ENCODE data around the gene TWIST2.

DNA sequence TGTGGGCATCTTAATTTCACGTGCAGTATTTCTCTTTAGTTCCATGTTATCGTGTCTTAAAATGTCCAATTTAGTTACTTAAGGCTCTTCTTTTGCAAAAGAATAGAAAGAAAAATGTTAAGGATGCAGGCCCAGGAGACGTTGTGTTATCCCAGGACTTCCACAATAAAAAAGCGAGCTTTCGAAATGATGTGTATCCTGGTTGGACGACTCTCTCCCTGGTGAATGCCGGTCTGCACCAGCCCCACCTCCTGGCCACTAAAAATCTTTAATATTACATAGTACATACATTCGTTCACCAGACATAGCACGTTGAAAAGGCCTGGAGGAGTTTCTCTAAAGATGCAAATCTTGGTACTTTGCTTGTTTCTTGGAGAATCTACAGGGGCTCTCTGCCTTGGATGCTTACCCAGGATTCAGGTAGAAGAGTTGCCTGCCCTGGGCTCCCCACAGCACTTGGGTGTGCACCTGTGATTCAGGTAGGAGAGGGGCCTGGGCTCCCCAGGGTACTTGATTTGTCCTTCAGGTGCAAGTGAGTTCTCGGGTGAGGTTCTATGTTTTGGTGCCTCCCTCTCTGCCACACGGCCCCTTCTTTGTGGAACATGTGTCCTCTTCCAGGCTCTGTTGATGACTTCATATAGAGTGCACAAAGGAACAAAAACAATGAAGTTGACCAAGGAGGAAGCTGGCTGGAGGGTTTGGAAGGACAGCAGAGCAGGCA is 26.6 kb downstream of the TWIST2 start:
- TF ChIP-seq HCFC1 (IDR thresholded peaks at IDR 0.05; ENCODE audit: low read depth, low read length) = no peak
- TF ChIP-seq TAF1 (IDR thresholded peaks at IDR 0.05; ENCODE audit: control insufficient read depth, extremely low read depth, insufficient read depth, low read length, severe bottlenecking) = no peak
- no peak for TF ChIP-seq POLR2AphosphoS5 (IDR thresholded peaks at IDR 0.05; ENCODE audit: control insufficient read depth, insufficient read depth, low read depth, low read length)
- TF ChIP-seq, protein P1, sequence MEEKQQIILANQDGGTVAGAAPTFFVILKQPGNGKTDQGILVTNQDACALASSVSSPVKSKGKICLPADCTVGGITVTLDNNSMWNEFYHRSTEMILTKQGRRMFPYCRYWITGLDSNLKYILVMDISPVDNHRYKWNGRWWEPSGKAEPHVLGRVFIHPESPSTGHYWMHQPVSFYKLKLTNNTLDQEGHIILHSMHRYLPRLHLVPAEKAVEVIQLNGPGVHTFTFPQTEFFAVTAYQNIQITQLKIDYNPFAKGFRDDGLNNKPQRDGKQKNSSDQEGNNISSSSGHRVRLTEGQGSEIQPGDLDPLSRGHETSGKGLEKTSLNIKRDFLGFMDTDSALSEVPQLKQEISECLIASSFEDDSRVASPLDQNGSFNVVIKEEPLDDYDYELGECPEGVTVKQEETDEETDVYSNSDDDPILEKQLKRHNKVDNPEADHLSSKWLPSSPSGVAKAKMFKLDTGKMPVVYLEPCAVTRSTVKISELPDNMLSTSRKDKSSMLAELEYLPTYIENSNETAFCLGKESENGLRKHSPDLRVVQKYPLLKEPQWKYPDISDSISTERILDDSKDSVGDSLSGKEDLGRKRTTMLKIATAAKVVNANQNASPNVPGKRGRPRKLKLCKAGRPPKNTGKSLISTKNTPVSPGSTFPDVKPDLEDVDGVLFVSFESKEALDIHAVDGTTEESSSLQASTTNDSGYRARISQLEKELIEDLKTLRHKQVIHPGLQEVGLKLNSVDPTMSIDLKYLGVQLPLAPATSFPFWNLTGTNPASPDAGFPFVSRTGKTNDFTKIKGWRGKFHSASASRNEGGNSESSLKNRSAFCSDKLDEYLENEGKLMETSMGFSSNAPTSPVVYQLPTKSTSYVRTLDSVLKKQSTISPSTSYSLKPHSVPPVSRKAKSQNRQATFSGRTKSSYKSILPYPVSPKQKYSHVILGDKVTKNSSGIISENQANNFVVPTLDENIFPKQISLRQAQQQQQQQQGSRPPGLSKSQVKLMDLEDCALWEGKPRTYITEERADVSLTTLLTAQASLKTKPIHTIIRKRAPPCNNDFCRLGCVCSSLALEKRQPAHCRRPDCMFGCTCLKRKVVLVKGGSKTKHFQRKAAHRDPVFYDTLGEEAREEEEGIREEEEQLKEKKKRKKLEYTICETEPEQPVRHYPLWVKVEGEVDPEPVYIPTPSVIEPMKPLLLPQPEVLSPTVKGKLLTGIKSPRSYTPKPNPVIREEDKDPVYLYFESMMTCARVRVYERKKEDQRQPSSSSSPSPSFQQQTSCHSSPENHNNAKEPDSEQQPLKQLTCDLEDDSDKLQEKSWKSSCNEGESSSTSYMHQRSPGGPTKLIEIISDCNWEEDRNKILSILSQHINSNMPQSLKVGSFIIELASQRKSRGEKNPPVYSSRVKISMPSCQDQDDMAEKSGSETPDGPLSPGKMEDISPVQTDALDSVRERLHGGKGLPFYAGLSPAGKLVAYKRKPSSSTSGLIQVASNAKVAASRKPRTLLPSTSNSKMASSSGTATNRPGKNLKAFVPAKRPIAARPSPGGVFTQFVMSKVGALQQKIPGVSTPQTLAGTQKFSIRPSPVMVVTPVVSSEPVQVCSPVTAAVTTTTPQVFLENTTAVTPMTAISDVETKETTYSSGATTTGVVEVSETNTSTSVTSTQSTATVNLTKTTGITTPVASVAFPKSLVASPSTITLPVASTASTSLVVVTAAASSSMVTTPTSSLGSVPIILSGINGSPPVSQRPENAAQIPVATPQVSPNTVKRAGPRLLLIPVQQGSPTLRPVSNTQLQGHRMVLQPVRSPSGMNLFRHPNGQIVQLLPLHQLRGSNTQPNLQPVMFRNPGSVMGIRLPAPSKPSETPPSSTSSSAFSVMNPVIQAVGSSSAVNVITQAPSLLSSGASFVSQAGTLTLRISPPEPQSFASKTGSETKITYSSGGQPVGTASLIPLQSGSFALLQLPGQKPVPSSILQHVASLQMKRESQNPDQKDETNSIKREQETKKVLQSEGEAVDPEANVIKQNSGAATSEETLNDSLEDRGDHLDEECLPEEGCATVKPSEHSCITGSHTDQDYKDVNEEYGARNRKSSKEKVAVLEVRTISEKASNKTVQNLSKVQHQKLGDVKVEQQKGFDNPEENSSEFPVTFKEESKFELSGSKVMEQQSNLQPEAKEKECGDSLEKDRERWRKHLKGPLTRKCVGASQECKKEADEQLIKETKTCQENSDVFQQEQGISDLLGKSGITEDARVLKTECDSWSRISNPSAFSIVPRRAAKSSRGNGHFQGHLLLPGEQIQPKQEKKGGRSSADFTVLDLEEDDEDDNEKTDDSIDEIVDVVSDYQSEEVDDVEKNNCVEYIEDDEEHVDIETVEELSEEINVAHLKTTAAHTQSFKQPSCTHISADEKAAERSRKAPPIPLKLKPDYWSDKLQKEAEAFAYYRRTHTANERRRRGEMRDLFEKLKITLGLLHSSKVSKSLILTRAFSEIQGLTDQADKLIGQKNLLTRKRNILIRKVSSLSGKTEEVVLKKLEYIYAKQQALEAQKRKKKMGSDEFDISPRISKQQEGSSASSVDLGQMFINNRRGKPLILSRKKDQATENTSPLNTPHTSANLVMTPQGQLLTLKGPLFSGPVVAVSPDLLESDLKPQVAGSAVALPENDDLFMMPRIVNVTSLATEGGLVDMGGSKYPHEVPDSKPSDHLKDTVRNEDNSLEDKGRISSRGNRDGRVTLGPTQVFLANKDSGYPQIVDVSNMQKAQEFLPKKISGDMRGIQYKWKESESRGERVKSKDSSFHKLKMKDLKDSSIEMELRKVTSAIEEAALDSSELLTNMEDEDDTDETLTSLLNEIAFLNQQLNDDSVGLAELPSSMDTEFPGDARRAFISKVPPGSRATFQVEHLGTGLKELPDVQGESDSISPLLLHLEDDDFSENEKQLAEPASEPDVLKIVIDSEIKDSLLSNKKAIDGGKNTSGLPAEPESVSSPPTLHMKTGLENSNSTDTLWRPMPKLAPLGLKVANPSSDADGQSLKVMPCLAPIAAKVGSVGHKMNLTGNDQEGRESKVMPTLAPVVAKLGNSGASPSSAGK (IDR thresholded peaks at IDR 0.05) = no peak
- no peak for TF ChIP-seq POLR2A (conservative IDR thresholded peaks at IDR 0.05)

All from K562 (cell line).